ENCODE data around the gene ZFAND3. TPM values are rescaled to one million over a fixed set of nuclear protein-coding genes. Genes with fewer than 3 reads are reported as not detected.

Gene ZFAND3
- polyA plus RNA-seq, 1 donor (not counting 4 experiments of a cell fraction or from before 2014, with no cell fraction given) = 19.6 TPM

- no peaks in the 10 kb centered on the region for H3K27me3 ChIP-seq (ENCODE audit: control insufficient read depth, extremely low read depth, insufficient read depth, low read length)
- FAIRE-seq = no peak
- peaks cover 10% of the 10 kb centered on the region for H3K9me1 ChIP-seq (ENCODE audit: control insufficient read depth, extremely low read depth, insufficient read depth, low read length)
- H3K9me3 ChIP-seq (ENCODE audit: control insufficient read depth, low read depth, low read length) = no peaks in the 10 kb centered on the region
- H3K4me3 ChIP-seq (ENCODE audit: control insufficient read depth in 2 of 3, extremely low read depth in 1 of 3, insufficient read depth in 2 of 3, low read depth in 1 of 3, low read length in 3 of 3) = no peak overlapping the region
- peaks cover 25% of the 10 kb centered on the region for H4K20me1 ChIP-seq (ENCODE audit: control insufficient read depth, extremely low read depth, insufficient read depth, low read length)
- H3K36me3 ChIP-seq (ENCODE audit: control insufficient read depth in 2 of 2, extremely low read depth in 1 of 2, insufficient read depth in 2 of 2, low read length in 2 of 2) = no peaks in the 10 kb centered on the region
- H3K4me2 ChIP-seq (ENCODE audit: control insufficient read depth, extremely low read depth, insufficient read depth, low read depth, low read length) = no peak overlapping the region
- H3K4me1 ChIP-seq (ENCODE audit: control insufficient read depth, extremely low read depth, insufficient read depth, low read length) = peaks cover 20% of the 10 kb centered on the region
- dilution Hi-C loops (cut with MboI; ENCODE audit: extremely low pct_ligation_motif_present, low sequenced_read_pairs) = no loop called here
- H2AFZ ChIP-seq (ENCODE audit: control insufficient read depth, low read length) = no peak overlapping the region
- no peak overlapping the region for H3K9ac ChIP-seq (ENCODE audit: control insufficient read depth, extremely low read depth, insufficient read depth, low read length)
- TF ChIP-seq EZH2 (IDR thresholded peaks at IDR 0.05; ENCODE audit: low read length) = no peak
- TF ChIP-seq, protein P1, sequence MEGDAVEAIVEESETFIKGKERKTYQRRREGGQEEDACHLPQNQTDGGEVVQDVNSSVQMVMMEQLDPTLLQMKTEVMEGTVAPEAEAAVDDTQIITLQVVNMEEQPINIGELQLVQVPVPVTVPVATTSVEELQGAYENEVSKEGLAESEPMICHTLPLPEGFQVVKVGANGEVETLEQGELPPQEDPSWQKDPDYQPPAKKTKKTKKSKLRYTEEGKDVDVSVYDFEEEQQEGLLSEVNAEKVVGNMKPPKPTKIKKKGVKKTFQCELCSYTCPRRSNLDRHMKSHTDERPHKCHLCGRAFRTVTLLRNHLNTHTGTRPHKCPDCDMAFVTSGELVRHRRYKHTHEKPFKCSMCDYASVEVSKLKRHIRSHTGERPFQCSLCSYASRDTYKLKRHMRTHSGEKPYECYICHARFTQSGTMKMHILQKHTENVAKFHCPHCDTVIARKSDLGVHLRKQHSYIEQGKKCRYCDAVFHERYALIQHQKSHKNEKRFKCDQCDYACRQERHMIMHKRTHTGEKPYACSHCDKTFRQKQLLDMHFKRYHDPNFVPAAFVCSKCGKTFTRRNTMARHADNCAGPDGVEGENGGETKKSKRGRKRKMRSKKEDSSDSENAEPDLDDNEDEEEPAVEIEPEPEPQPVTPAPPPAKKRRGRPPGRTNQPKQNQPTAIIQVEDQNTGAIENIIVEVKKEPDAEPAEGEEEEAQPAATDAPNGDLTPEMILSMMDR (optimal IDR thresholded peaks at IDR 0.05 in 1 of 3, IDR thresholded peaks at IDR 0.05 in 1 of 3, conservative IDR thresholded peaks at IDR 0.05 in 1 of 3; ENCODE audit: extremely low read depth in 1 of 3, insufficient read depth in 2 of 3, low read length in 3 of 3) = no peak
- no peak for DNase-seq (ENCODE audit: low read depth, low spot score)
- H3K79me2 ChIP-seq (ENCODE audit: control insufficient read depth, insufficient read depth, low read length) = peaks cover 83% of the 10 kb centered on the region
- no peak overlapping the region for H3K27ac ChIP-seq (ENCODE audit: control insufficient read depth, insufficient read depth, low read length)
Observed at GRCh38 chr6:37861452-37861851, 41.9 kb downstream of the ZFAND3 start.

DNA sequence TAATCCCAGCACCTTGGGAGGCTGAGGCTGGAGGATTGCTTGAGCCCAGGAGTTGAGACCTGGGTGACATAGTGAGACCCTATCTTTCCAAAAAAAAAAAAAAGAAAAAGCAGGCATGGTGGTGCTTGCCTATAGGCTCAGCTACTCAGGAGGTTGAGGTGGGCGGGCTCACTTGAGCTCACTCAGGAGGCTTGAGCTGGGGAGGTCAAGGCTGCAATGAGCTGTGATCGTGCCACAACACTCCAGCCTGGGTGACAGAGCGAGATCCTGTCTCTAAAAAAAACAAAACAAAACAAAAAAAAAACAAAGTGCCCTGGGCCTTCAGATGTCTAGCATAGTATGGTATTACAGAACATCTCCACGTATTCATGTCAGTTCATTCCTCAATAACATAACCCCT, 42.9 kb downstream of the ZFAND3 start:
- Histone ChIP-seq H3K79me2 (ENCODE audit: control insufficient read depth, insufficient read depth, low read length) (peaks cover 87% of the 10 kb centered on the region), H3K4me1 (ENCODE audit: control insufficient read depth, extremely low read depth, insufficient read depth, low read length) (peaks cover 29% of the 10 kb centered on the region), H3K9me3 (ENCODE audit: control insufficient read depth, low read depth, low read length) (no peaks in the 10 kb centered on the region), H3K9ac (ENCODE audit: control insufficient read depth, extremely low read depth, insufficient read depth, low read length) (no peak overlapping the region), H2AFZ (ENCODE audit: control insufficient read depth, low read length) (no peak overlapping the region), H3K9me1 (ENCODE audit: control insufficient read depth, extremely low read depth, insufficient read depth, low read length) (peaks cover 10% of the 10 kb centered on the region), H3K27ac (ENCODE audit: control insufficient read depth, insufficient read depth, low read length) (peak overlapping the region; percentile 11), H3K4me2 (ENCODE audit: control insufficient read depth, extremely low read depth, insufficient read depth, low read depth, low read length) (no peak overlapping the region), H4K20me1 (ENCODE audit: control insufficient read depth, extremely low read depth, insufficient read depth, low read length) (peaks cover 29% of the 10 kb centered on the region), H3K36me3 (ENCODE audit: control insufficient read depth in 2 of 2, extremely low read depth in 1 of 2, insufficient read depth in 2 of 2, low read length in 2 of 2) (no peaks in the 10 kb centered on the region), H3K4me3 (ENCODE audit: control insufficient read depth in 2 of 3, extremely low read depth in 1 of 3, insufficient read depth in 2 of 3, low read depth in 1 of 3, low read length in 3 of 3) (no peak overlapping the region), H3K27me3 (ENCODE audit: control insufficient read depth, extremely low read depth, insufficient read depth, low read length) (no peaks in the 10 kb centered on the region)
- TF ChIP-seq, protein P1 (optimal IDR thresholded peaks at IDR 0.05 in 1 of 3, IDR thresholded peaks at IDR 0.05 in 1 of 3, conservative IDR thresholded peaks at IDR 0.05 in 1 of 3; ENCODE audit: extremely low read depth in 1 of 3, insufficient read depth in 2 of 3, low read length in 3 of 3) = no peak
- TF ChIP-seq EZH2 (IDR thresholded peaks at IDR 0.05; ENCODE audit: low read length) = no peak
- FAIRE-seq = no peak
- no peak for DNase-seq (ENCODE audit: low read depth, low spot score)
- dilution Hi-C loops (cut with MboI; ENCODE audit: extremely low pct_ligation_motif_present, low sequenced_read_pairs) = no loop called here

All from keratinocyte (primary cell).